T-helper 17 cell (primary cell): ENCODE data around the gene NSD2. TPM values are rescaled to one million over a fixed set of nuclear protein-coding genes. Genes with fewer than 3 reads are reported as not detected.
"Not testable (repeated sequence)": the region's sequence is repeated elsewhere in the genome, so short reads cannot be mapped to it uniquely, and the experiment has no call there.

ENCODE experiments used
- ATAC-seq: fragments of 150-1000 bp; cut with Tn5 transposase; 2 replicates; pipeline ENCODE4 v1.10.0; 2021; ENCODE audit warnings: mild to moderate bottlenecking, moderate library complexity
- DNase-seq, 3 donors: peaks; one replicate each; pipeline versions ENCODE4 v3.0.0 to v3.0.0-alpha.2; 2020 to 2021
- H3K9me3 ChIP-seq: one replicate; pipeline ENCODE4 v1.7.0; 2013; ENCODE audit warnings: low read length, mild to moderate bottlenecking; ENCODE audit not compliant: control insufficient read depth, poor library complexity, severe bottlenecking
- H3K27ac Mint-ChIP-seq: one replicate; pipeline ENCODE4 v1.8.0; 2022; ENCODE audit warnings: mild to moderate bottlenecking, moderate library complexity, mixed read lengths
- H3K27me3 Mint-ChIP-seq: one replicate; pipeline ENCODE4 v1.8.0; 2022; ENCODE audit warnings: mixed read lengths
- H3K36me3 Mint-ChIP-seq: one replicate; pipeline ENCODE4 v1.8.0; 2022; ENCODE audit warnings: low read depth, mixed read lengths
- H3K4me1 Mint-ChIP-seq: one replicate; pipeline ENCODE4 v1.8.0; 2022; ENCODE audit warnings: mild to moderate bottlenecking, mixed read lengths
- H3K4me3 Mint-ChIP-seq: one replicate; pipeline ENCODE4 v1.8.0; 2022; ENCODE audit warnings: mild to moderate bottlenecking, moderate library complexity, mixed read lengths
- total RNA-seq, 4 donors: library from RNA in 2 of 4; stranded (reverse) in 2 of 4; gene quantifications; one replicate each; pipeline ENCODE4 v1.2.3 and lab custom pipeline; 2022 to 2026

The NSD2 gene
- total RNA-seq, 2 donors from 2014 or later: 55.0 to 62.2 TPM

DNA sequence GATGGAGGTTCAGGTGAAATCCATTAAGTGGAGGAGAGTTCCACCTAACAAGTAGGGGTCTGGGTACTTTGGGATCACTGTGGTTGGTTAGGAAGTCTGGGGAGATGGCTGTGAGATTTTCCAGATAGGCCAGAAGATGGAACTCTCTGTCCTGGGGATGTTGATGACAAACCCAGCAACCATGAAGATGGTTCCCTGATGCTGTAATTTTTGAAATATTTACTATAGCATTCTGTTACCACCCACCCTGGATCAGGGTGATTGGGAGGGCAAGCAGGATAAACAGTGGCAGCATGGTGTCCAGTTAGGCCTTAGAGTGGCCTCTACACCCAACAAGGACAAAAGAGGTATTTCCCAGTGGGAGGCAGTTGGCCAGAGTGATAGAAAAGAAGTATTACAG is 153.5 kb downstream of the NSD2 start:
- Mint-ChIP-seq H3K36me3 (no peaks in the 10 kb centered on the region), H3K27ac (no peak overlapping the region), H3K4me1 (peaks cover 4% of the 10 kb centered on the region), H3K4me3 (no peak overlapping the region), H3K27me3 (peaks cover 58% of the 10 kb centered on the region)
- DNase-seq: no peak
- H3K9me3 ChIP-seq: no peaks in the 10 kb centered on the region
- no peak for ATAC-seq

DNA sequence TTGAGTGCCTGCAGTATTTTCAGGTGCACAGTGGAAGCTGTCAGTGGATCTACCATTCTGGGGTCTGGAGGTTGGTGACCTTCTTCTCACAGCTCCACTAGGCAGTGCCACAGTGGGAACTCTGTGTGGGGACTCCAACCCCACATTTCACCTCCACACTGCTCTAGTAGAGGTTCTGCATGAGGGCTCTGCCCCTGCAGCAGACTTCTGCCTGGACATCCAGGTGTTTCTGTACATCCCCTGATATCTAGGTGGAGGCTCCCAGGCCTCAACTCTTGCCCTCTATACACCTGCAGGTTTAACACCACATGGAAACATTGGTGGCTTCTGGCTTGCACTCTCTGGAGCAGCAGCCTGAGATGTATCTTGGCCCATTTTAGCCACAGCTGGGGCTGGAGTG is 154.6 kb downstream of the NSD2 start:
- Mint-ChIP-seq H3K4me3 (no peak overlapping the region), H3K36me3 (no peaks in the 10 kb centered on the region), H3K4me1 (peaks cover 2% of the 10 kb centered on the region), H3K27ac (no peak overlapping the region), H3K27me3 (peaks cover 57% of the 10 kb centered on the region)
- no peaks in the 10 kb centered on the region for H3K9me3 ChIP-seq
- DNase-seq: no peak
- ATAC-seq: no peak

DNA sequence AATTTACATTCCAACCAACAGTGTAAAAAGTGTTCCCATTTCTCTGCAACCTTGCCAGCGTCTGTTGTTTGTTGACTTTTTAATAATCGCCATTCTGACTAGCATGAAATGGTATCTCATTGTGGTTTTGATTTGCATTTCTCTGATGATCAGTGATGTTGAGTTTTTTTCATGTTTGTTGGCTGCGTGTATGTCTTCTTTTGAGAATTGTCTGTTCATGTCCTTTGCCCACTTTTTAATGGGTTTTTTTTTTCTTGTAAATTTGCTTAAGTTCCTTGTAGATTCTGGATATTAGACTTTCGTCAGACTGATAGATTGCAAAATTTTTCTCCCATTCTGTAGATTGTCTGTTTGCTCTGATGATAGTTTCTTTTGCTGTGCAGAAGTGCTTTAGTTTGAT is 155.9 kb downstream of the NSD2 start:
- not testable (repeated sequence) for ATAC-seq, H3K9me3 ChIP-seq, H3K4me1 Mint-ChIP-seq, H3K4me3 Mint-ChIP-seq, H3K27ac Mint-ChIP-seq, H3K36me3 Mint-ChIP-seq, DNase-seq
- H3K27me3 Mint-ChIP-seq: peaks cover 51% of the 10 kb centered on the region

DNA sequence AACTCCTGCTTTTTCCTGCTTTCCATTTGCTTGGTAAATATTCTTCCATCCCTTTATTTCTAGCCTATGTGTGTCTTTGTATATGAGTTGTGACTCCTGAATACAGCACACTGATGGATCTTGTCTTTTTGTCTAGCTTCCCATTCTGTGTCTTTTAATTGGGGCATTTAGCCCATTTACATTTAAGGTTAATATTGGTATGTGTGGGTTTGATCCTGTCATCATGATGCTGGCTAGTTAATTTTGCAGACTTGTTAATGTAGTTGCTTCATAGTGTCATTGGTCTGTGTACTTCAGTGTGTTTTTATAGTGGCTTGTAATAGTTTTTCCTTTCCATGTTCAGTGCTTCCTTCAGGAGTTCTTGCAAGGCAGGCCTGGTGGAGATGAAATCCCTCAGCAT is 160.0 kb downstream of the NSD2 start:
- not testable (repeated sequence) for DNase-seq, H3K36me3 Mint-ChIP-seq, H3K4me3 Mint-ChIP-seq, ATAC-seq, H3K9me3 ChIP-seq, H3K4me1 Mint-ChIP-seq, H3K27ac Mint-ChIP-seq
- peaks cover 53% of the 10 kb centered on the region for H3K27me3 Mint-ChIP-seq

Other genes with a start within 250 kb of the NSD2 start
- gene FAM53A, start 187.1 kb upstream of the NSD2 start, total RNA-seq: 1 to 10 TPM; 2.4 to 3.1 TPM
- gene SLBP, start 159.1 kb upstream of the NSD2 start, total RNA-seq: 10 to 100 TPM; 24.9 to 36.0 TPM
- 10 to 100 TPM; 18.4 to 18.5 TPM for gene TMEM129, start 150.1 kb upstream of the NSD2 start, total RNA-seq
- gene TACC3, start 149.9 kb upstream of the NSD2 start, total RNA-seq: 10 to 100 TPM; 73.4 to 91.8 TPM
- gene FGFR3, start 78.1 kb upstream of the NSD2 start, total RNA-seq: under 1 TPM in 1 of 2 donors, not detected in 1; 0.12 TPM
- gene LETM1, start 15.2 kb upstream of the NSD2 start, total RNA-seq: 10 to 100 TPM; 34.4 to 41.4 TPM
- gene NELFA, start 137.6 kb downstream of the NSD2 start, total RNA-seq: 10 to 100 TPM; 40.7 to 47.2 TPM
- gene NAT8L, start 187.9 kb downstream of the NSD2 start, total RNA-seq: not detected